ENCODE results near the gene SMIM12. TPM values are rescaled to one million over a fixed set of nuclear protein-coding genes. Genes with fewer than 3 reads are reported as not detected.

SMIM12 gene
- total and polyA plus RNA-seq, 4 experiments from 2014 or later: 32.0 to 146 (median 55.8) TPM

- Mint-ChIP-seq H3K27ac (no peak overlapping the region), H3K4me3 (no peak overlapping the region), H3K9me3 (peaks cover 0 to 26% (median 18%) of the 10 kb centered on the region in 8 donors), H3K27me3 (peaks cover 10 to 19% of the 10 kb centered on the region in 2 donors), H3K4me1 (peaks cover 0 to 4% (median 2%) of the 10 kb centered on the region in 4 donors), H3K36me3 (peaks cover 0 to 6% of the 10 kb centered on the region in 2 donors)
- ChIA-PET POLR2A (ENCODE audit: partially characterized antibody) (no interaction called here), CTCF (ENCODE audit: partially characterized antibody) (no interaction called here)
- Histone ChIP-seq H3K36me3 (ENCODE audit: insufficient read depth, low read length) (no peaks in the 10 kb centered on the region), H3K4me1 (ENCODE audit: insufficient read depth, low read length) (peaks cover 9% of the 10 kb centered on the region), H3K27me3 (ENCODE audit: insufficient read depth, low read length) (peaks cover 20% of the 10 kb centered on the region), H3K27ac (ENCODE audit: low read depth, low read length) (no peak overlapping the region), H3K4me3 (ENCODE audit: low read length in 2 of 2) (no peak overlapping the region), H3K9me3 (ENCODE audit: control insufficient read depth in 1 of 2, low read length in 2 of 2) (no peaks in the 10 kb centered on the region)
- intact Hi-C loops (cut with micrococcal nuclease): no loop called here
- no peak for DNase-seq
Observed at GRCh38 chr1:34889705-34890104, 30.2 kb upstream of the SMIM12 start.

- H3K4me3 ChIP-seq (ENCODE audit: low read length in 2 of 2): no peak overlapping the region
Observed at GRCh38 chr1:34887593-34887992, 28.0 kb upstream of the SMIM12 start.

GRCh38 chr1:34885405-34886247 lies 26.1 kb upstream of the SMIM12 start:
- Histone ChIP-seq H3K4me1 (ENCODE audit: insufficient read depth, low read length) (peaks cover 9% of the 10 kb centered on the region), H3K27me3 (ENCODE audit: insufficient read depth, low read length) (peaks cover 20% of the 10 kb centered on the region), H3K36me3 (ENCODE audit: insufficient read depth, low read length) (no peaks in the 10 kb centered on the region), H3K27ac (ENCODE audit: low read depth, low read length) (no peak overlapping the region), H3K9me3 (ENCODE audit: control insufficient read depth in 1 of 2, low read length in 2 of 2) (no peaks in the 10 kb centered on the region), H3K4me3 (ENCODE audit: low read length in 2 of 2) (peak overlapping the region in 1 of 2 donors; percentile 35)
- POLR2A ChIA-PET (ENCODE audit: partially characterized antibody): interaction anchor here (1.6 kb wide), 1 partner anchor 19 kb away, joined by 7 read pairs; no protein-coding TSS in a partner anchor
- H3K4me1 Mint-ChIP-seq: peaks cover 0 to 5% (median 2%) of the 10 kb centered on the region in 4 donors
- no peaks in the 10 kb centered on the region for H3K36me3 Mint-ChIP-seq
- CTCF ChIA-PET (ENCODE audit: partially characterized antibody): no interaction called here
- peak overlapping the region; percentile 29 to 76 (median 62) for H3K4me3 Mint-ChIP-seq
- peaks cover 0 to 7% (median 0%) of the 10 kb centered on the region in 8 donors for H3K9me3 Mint-ChIP-seq
- H3K27ac Mint-ChIP-seq: no peak overlapping the region
- peak; percentile 13 to 41 (median 18) for DNase-seq
- peaks cover 16 to 30% of the 10 kb centered on the region in 2 donors for H3K27me3 Mint-ChIP-seq
- intact Hi-C loops (cut with micrococcal nuclease): no loop called here

More at GRCh38 chr1:34887593-34887992, 28.0 kb upstream of the SMIM12 start:
- H3K4me1 ChIP-seq (ENCODE audit: insufficient read depth, low read length): peaks cover 9% of the 10 kb centered on the region
- Mint-ChIP-seq H3K4me1 (peaks cover 0 to 5% (median 2%) of the 10 kb centered on the region in 4 donors), H3K4me3 (no peak overlapping the region), H3K27me3 (peaks cover 14 to 29% of the 10 kb centered on the region in 2 donors), H3K9me3 (peaks cover 0 to 18% (median 12%) of the 10 kb centered on the region in 8 donors), H3K27ac (no peak overlapping the region), H3K36me3 (peaks cover 0 to 6% of the 10 kb centered on the region in 2 donors)
- H3K36me3 ChIP-seq (ENCODE audit: insufficient read depth, low read length): no peaks in the 10 kb centered on the region
- ChIA-PET POLR2A (ENCODE audit: partially characterized antibody) (interaction anchor here (0.6 kb wide), 1 partner anchor 26 kb away, joined by 3 read pairs; no protein-coding TSS in a partner anchor), CTCF (ENCODE audit: partially characterized antibody) (no interaction called here)
- intact Hi-C loops (cut with micrococcal nuclease): no loop called here
- no peak overlapping the region for H3K27ac ChIP-seq (ENCODE audit: low read depth, low read length)
- DNase-seq: no peak
- H3K27me3 ChIP-seq (ENCODE audit: insufficient read depth, low read length): peaks cover 20% of the 10 kb centered on the region
- no peaks in the 10 kb centered on the region for H3K9me3 ChIP-seq (ENCODE audit: control insufficient read depth in 1 of 2, low read length in 2 of 2)

GRCh38 chr1:34884961-34885360 lies 25.4 kb upstream of the SMIM12 start:
- peaks cover 15% of the 10 kb centered on the region for H3K27me3 ChIP-seq (ENCODE audit: insufficient read depth, low read length)
- H3K4me1 ChIP-seq (ENCODE audit: insufficient read depth, low read length): peaks cover 9% of the 10 kb centered on the region
- DNase-seq: no peak
- intact Hi-C loops (cut with micrococcal nuclease): no loop called here
- H3K36me3 ChIP-seq (ENCODE audit: insufficient read depth, low read length): no peaks in the 10 kb centered on the region
- H3K4me3 ChIP-seq (ENCODE audit: low read length in 2 of 2): no peak overlapping the region
- no peaks in the 10 kb centered on the region for H3K9me3 ChIP-seq (ENCODE audit: control insufficient read depth in 1 of 2, low read length in 2 of 2)
- Mint-ChIP-seq H3K4me3 (peak overlapping the region; percentile 60 to 82 (median 70)), H3K27ac (peak overlapping the region in 2 of 7 donors; percentile 43 to 52), H3K9me3 (peaks cover 0 to 8% (median 0%) of the 10 kb centered on the region in 8 donors), H3K27me3 (peaks cover 16 to 30% of the 10 kb centered on the region in 2 donors), H3K36me3 (no peaks in the 10 kb centered on the region), H3K4me1 (peaks cover 0 to 5% (median 2%) of the 10 kb centered on the region in 4 donors)
- ChIA-PET POLR2A (ENCODE audit: partially characterized antibody) (interaction anchor here (1.6 kb wide), 1 partner anchor 18 kb away, joined by 7 read pairs; no protein-coding TSS in a partner anchor), CTCF (ENCODE audit: partially characterized antibody) (interaction anchor here (2.5 kb wide), 1 partner anchor 19 kb away, joined by 8 read pairs; no protein-coding TSS in a partner anchor)
- H3K27ac ChIP-seq (ENCODE audit: low read depth, low read length): no peak overlapping the region

- H3K36me3 Mint-ChIP-seq: no peaks in the 10 kb centered on the region
- Histone ChIP-seq H3K27ac (ENCODE audit: low read depth, low read length) (no peak overlapping the region), H3K36me3 (ENCODE audit: insufficient read depth, low read length) (no peaks in the 10 kb centered on the region), H3K4me3 (ENCODE audit: low read length in 2 of 2) (no peak overlapping the region), H3K9me3 (ENCODE audit: control insufficient read depth in 1 of 2, low read length in 2 of 2) (no peaks in the 10 kb centered on the region), H3K4me1 (ENCODE audit: insufficient read depth, low read length) (peaks cover 9% of the 10 kb centered on the region), H3K27me3 (ENCODE audit: insufficient read depth, low read length) (peaks cover 10% of the 10 kb centered on the region)
- intact Hi-C loops (cut with micrococcal nuclease): no loop called here
- H3K9me3 Mint-ChIP-seq: peaks cover 0 to 8% (median 0%) of the 10 kb centered on the region in 8 donors
- H3K4me1 Mint-ChIP-seq: peaks cover 0 to 5% (median 2%) of the 10 kb centered on the region in 4 donors
- ChIA-PET CTCF (ENCODE audit: partially characterized antibody) (interaction anchor here (2.5 kb wide), 1 partner anchor 18 kb away, joined by 8 read pairs; no protein-coding TSS in a partner anchor), POLR2A (ENCODE audit: partially characterized antibody) (interaction anchor here (1.6 kb wide), 1 partner anchor 18 kb away, joined by 7 read pairs; no protein-coding TSS in a partner anchor)
- no peak overlapping the region for H3K27ac Mint-ChIP-seq
- DNase-seq: no peak
- H3K27me3 Mint-ChIP-seq: peaks cover 17 to 26% of the 10 kb centered on the region in 2 donors
- peak overlapping the region; percentile 60 to 82 (median 70) for H3K4me3 Mint-ChIP-seq
Observed at GRCh38 chr1:34884536-34884935, 25.0 kb upstream of the SMIM12 start.

- H3K4me3 ChIP-seq (ENCODE audit: low read length in 2 of 2): no peak overlapping the region
- Mint-ChIP-seq H3K9me3 (peaks cover 0 to 8% (median 0%) of the 10 kb centered on the region in 8 donors), H3K27ac (no peak overlapping the region), H3K4me1 (no peaks in the 10 kb centered on the region), H3K4me3 (no peak overlapping the region), H3K27me3 (peaks cover 27 to 30% of the 10 kb centered on the region in 2 donors), H3K36me3 (no peaks in the 10 kb centered on the region)
- H3K36me3 ChIP-seq (ENCODE audit: insufficient read depth, low read length): no peaks in the 10 kb centered on the region
- H3K9me3 ChIP-seq (ENCODE audit: control insufficient read depth in 1 of 2, low read length in 2 of 2): no peaks in the 10 kb centered on the region
- no peak for DNase-seq
- H3K27me3 ChIP-seq (ENCODE audit: insufficient read depth, low read length): peaks cover 8% of the 10 kb centered on the region
- CTCF ChIA-PET (ENCODE audit: partially characterized antibody): no interaction called here
- H3K4me1 ChIP-seq (ENCODE audit: insufficient read depth, low read length): no peaks in the 10 kb centered on the region
- POLR2A ChIA-PET (ENCODE audit: partially characterized antibody): interaction anchor here (0.6 kb wide), 1 partner anchor 26 kb away, joined by 3 read pairs; no protein-coding TSS in a partner anchor
- H3K27ac ChIP-seq (ENCODE audit: low read depth, low read length): no peak overlapping the region
- intact Hi-C loops (cut with micrococcal nuclease): no loop called here
Observed at GRCh38 chr1:34879230-34879629, 19.7 kb upstream of the SMIM12 start.

GRCh38 chr1:34876406-34876805 lies 16.9 kb upstream of the SMIM12 start:
- Mint-ChIP-seq H3K9me3 (peaks cover 0 to 6% (median 0%) of the 10 kb centered on the region in 8 donors), H3K4me3 (no peak overlapping the region), H3K27me3 (peaks cover 40% of the 10 kb centered on the region in 2 donors), H3K36me3 (no peaks in the 10 kb centered on the region), H3K27ac (no peak overlapping the region), H3K4me1 (peaks cover 0 to 3% (median 2%) of the 10 kb centered on the region in 4 donors)
- Histone ChIP-seq H3K27me3 (ENCODE audit: insufficient read depth, low read length) (peaks cover 19% of the 10 kb centered on the region), H3K27ac (ENCODE audit: low read depth, low read length) (no peak overlapping the region), H3K36me3 (ENCODE audit: insufficient read depth, low read length) (no peaks in the 10 kb centered on the region), H3K4me1 (ENCODE audit: insufficient read depth, low read length) (no peaks in the 10 kb centered on the region), H3K9me3 (ENCODE audit: control insufficient read depth in 1 of 2, low read length in 2 of 2) (no peaks in the 10 kb centered on the region), H3K4me3 (ENCODE audit: low read length in 2 of 2) (no peak overlapping the region)
- intact Hi-C loops (cut with micrococcal nuclease): no loop called here
- no peak for DNase-seq
- ChIA-PET CTCF (ENCODE audit: partially characterized antibody) (no interaction called here), POLR2A (ENCODE audit: partially characterized antibody) (no interaction called here)
